SU-DHL-6 (cell line): ENCODE measurements around the gene FNIP2.
"Not testable (repeated sequence)": the region's sequence is repeated elsewhere in the genome, so short reads cannot be mapped to it uniquely, and the experiment has no call there.

Source experiments
- EZH2phosphoT487 ChIP-seq: fragments of 200-600 bp; sonication (generic), shearing (Covaris generic); conservative IDR thresholded peaks from 2 replicates; pipeline ENCODE4 v1.6.1; 2018; ENCODE audit warnings: mild to moderate bottlenecking, antibody characterized with exemption, low read length, moderate library complexity, mixed read lengths
- TF ChIP-seq, protein P1 (sequence below): fragments of 200-600 bp; sonication (generic); IDR thresholded peaks from one replicate; pipeline ENCODE4 v1.5.1; 2017; ENCODE audit warnings: antibody characterized with exemption, mild to moderate bottlenecking, low read length, moderate library complexity; ENCODE audit not compliant: insufficient read depth, poor library complexity, severe bottlenecking

DNA sequence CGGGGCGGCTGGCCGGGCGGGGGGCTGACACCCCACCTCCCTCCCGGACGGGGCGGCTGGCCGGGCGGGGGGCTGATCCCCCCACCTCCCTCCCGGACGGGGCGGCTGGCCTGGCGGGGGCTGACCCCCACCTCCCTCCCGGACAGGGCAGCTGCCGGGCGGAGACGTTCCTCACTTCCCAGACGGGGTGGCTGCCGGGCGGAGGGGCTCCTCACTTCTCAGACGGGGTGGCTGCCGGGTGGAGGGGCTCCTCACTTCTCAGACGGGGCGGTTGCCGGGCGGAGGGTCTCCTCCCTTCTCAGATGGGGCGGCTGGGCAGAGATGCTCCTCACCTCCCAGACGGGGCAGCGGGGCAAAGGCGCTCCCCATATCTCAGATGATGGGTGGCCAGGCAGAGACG, 22.3 kb upstream of the FNIP2 start:
- TF ChIP-seq, protein P1, sequence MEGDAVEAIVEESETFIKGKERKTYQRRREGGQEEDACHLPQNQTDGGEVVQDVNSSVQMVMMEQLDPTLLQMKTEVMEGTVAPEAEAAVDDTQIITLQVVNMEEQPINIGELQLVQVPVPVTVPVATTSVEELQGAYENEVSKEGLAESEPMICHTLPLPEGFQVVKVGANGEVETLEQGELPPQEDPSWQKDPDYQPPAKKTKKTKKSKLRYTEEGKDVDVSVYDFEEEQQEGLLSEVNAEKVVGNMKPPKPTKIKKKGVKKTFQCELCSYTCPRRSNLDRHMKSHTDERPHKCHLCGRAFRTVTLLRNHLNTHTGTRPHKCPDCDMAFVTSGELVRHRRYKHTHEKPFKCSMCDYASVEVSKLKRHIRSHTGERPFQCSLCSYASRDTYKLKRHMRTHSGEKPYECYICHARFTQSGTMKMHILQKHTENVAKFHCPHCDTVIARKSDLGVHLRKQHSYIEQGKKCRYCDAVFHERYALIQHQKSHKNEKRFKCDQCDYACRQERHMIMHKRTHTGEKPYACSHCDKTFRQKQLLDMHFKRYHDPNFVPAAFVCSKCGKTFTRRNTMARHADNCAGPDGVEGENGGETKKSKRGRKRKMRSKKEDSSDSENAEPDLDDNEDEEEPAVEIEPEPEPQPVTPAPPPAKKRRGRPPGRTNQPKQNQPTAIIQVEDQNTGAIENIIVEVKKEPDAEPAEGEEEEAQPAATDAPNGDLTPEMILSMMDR = not testable (repeated sequence)
- TF ChIP-seq EZH2phosphoT487 = not testable (repeated sequence)
